ENCODE results near the gene GNB1. TPM values are rescaled to one million over a fixed set of nuclear protein-coding genes. Genes with fewer than 3 reads are reported as not detected.

Gene GNB1
- total RNA-seq, 1 donor from 2014 or later: 170 TPM

- Histone ChIP-seq H3K4me1 (peaks cover 11% of the 10 kb centered on the region in 2 donors), H3K4me3 (no peak overlapping the region), H3K27me3 (no peaks in the 10 kb centered on the region), H3K36me3 (no peaks in the 10 kb centered on the region), H3K9me3 (no peaks in the 10 kb centered on the region), H3K27ac (no peak overlapping the region)
- no peak for DNase-seq (ENCODE audit: low spot score in 2 of 2)
- intact Hi-C loops (cut with DNase I): no loop called here
- no peak for TF ChIP-seq CTCF (IDR thresholded peaks at IDR 0.05)
These were observed 23.4 kb upstream of the GNB1 start for GRCh38 chr1:1914101-1914970.

GRCh38 chr1:1911350-1912041, 20.6 kb upstream of the GNB1 start:
- DNase-seq (ENCODE audit: low spot score in 2 of 2): peak in 1 of 2 donors; percentile 57
- TF ChIP-seq CTCF (IDR thresholded peaks at IDR 0.05): no peak
- H3K27ac ChIP-seq: no peak overlapping the region
- no peak overlapping the region for H3K4me3 ChIP-seq
- no peaks in the 10 kb centered on the region for H3K9me3 ChIP-seq
- intact Hi-C loops (cut with DNase I): no loop called here
- no peaks in the 10 kb centered on the region for H3K36me3 ChIP-seq
- peaks cover 4 to 19% of the 10 kb centered on the region in 2 donors for H3K4me1 ChIP-seq
- no peaks in the 10 kb centered on the region for H3K27me3 ChIP-seq

GRCh38 chr1:1910651-1911331, 19.9 kb upstream of the GNB1 start:
- Histone ChIP-seq H3K4me1 (peaks cover 4 to 22% of the 10 kb centered on the region in 2 donors), H3K36me3 (no peaks in the 10 kb centered on the region), H3K4me3 (no peak overlapping the region), H3K9me3 (no peaks in the 10 kb centered on the region), H3K27me3 (no peaks in the 10 kb centered on the region), H3K27ac (no peak overlapping the region)
- DNase-seq (ENCODE audit: low spot score in 2 of 2): peak in 1 of 2 donors; percentile 61
- intact Hi-C loops (cut with DNase I): no loop called here
- no peak for TF ChIP-seq CTCF (IDR thresholded peaks at IDR 0.05)

GRCh38 chr1:1910033-1910465, 19.2 kb upstream of the GNB1 start:
- Histone ChIP-seq H3K27me3 (no peaks in the 10 kb centered on the region), H3K9me3 (no peaks in the 10 kb centered on the region), H3K27ac (peak overlapping the region; percentile 85 to 88), H3K4me1 (peaks cover 4 to 22% of the 10 kb centered on the region in 2 donors), H3K4me3 (peak overlapping the region; percentile 71 to 84), H3K36me3 (no peaks in the 10 kb centered on the region)
- no peak for DNase-seq (ENCODE audit: low spot score in 2 of 2)
- no peak for TF ChIP-seq CTCF (IDR thresholded peaks at IDR 0.05)
- intact Hi-C loops (cut with DNase I): no loop called here

- peaks cover 4 to 22% of the 10 kb centered on the region in 2 donors for H3K4me1 ChIP-seq
- no peak for DNase-seq (ENCODE audit: low spot score in 2 of 2)
- intact Hi-C loops (cut with DNase I): loop anchor here (5.0 kb wide), 3 partner anchors 166 to 396 kb away; partner anchors contain the start of genes ATAD3A and MIB2
These were observed 17.6 kb upstream of the GNB1 start for GRCh38 chr1:1908506-1908791.

More at GRCh38 chr1:1908506-1908791, 17.6 kb upstream of the GNB1 start:
- Histone ChIP-seq H3K36me3 (no peaks in the 10 kb centered on the region), H3K4me3 (peak overlapping the region; percentile 71 to 84), H3K9me3 (no peaks in the 10 kb centered on the region), H3K27me3 (no peaks in the 10 kb centered on the region), H3K27ac (peak overlapping the region; percentile 86 to 88)
- no peak for TF ChIP-seq CTCF (IDR thresholded peaks at IDR 0.05)

Measured in ascending aorta (tissue), 2 donors.